HG03025 (cell line): ENCODE results near the gene C11orf24.

Experiments
- ATAC-seq: cut with Tn5 transposase; IDR thresholded peaks from one replicate; pipeline ENCODE4 v1.9.1; 2021; ENCODE audit warnings: mild to moderate bottlenecking, moderate library complexity; ENCODE audit not compliant: unreplicated experiment, low FRiP score

C11orf24 gene

GRCh38 chr11:68271781-68272608 is at the start of gene C11orf24:
TSS of gene C11orf24 (minus strand) at chr11:68271973. CDS start at chr11:68263767, 8,206 bp downstream.
- peak; percentile 61 for ATAC-seq

GRCh38 chr11:68317147-68317785 is 45.5 kb upstream of the C11orf24 start:
- ATAC-seq: no peak

DNA sequence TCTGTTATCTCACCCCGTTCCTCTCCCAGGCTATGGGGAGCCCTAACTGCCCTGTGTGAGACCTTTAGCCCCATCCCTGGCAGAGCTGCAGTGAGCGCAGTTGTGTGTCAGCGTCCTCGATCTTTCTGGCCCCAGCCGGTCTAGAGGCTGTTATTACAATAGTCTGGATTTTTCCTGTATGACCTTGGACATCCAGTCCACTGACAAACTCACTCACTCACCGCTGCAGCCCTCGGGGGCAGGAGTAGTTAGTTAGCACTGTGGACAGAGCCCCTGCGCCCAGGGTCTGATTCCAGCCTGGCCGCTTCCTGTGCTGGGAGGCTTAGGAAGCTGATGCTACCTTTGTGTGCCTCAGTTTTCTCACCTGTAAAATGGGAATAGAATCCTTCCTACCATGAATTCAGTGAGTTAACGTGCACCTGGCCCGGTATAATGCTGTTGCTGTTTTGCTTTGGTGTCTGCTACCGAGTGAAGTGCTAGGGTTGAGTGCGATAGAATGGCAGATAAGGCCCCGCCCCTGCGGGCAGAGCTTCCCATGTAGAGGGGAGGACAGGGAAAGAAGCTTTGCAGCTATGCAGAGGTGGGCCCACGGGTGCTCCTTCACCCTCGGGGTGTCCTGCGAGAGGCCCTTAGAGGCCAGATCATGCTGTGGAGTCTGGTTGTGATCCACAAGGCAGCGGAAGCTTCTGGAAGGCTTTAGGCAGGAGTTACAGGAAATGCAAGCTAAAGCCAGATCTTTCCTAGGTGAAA is 43.6 kb upstream of the C11orf24 start:
- ATAC-seq: no peak

- no peak for ATAC-seq
Observed at GRCh38 chr11:68314203-68315170, 42.7 kb upstream of the C11orf24 start.

DNA sequence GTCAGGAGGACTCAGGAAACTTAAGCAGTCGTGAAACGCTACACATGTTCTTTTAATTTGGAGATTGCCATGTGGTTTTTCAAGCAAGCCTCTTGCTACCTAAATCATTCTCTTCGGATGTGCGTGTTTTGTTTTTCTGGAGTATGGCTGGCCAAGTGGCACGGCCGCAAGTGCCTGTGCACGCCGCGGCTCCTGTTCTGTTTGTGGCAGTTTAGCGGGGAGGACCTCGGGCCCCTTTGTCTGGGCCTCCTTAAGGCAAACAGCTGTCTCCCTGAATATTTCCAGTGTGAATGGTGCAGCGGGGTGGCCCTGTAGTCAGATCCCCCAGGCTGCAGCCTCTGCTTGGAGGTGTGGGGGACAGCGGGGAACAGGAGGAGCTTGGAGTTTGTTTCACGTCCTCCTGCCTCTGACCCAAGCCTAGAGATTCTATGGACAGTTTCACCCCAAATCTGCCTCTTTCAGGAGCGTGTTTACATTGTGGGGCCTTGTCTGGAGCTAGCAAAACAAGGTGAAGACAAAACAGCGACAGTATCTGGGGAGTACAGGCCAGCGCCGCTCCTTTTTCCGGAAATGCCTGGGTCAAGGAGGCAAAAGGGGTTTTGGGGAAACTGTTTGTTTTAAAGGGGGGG is 41.9 kb upstream of the C11orf24 start:
- ATAC-seq: no peak

GRCh38 chr11:68312780-68313573 is 41.2 kb upstream of the C11orf24 start:
- ATAC-seq: no peak

DNA sequence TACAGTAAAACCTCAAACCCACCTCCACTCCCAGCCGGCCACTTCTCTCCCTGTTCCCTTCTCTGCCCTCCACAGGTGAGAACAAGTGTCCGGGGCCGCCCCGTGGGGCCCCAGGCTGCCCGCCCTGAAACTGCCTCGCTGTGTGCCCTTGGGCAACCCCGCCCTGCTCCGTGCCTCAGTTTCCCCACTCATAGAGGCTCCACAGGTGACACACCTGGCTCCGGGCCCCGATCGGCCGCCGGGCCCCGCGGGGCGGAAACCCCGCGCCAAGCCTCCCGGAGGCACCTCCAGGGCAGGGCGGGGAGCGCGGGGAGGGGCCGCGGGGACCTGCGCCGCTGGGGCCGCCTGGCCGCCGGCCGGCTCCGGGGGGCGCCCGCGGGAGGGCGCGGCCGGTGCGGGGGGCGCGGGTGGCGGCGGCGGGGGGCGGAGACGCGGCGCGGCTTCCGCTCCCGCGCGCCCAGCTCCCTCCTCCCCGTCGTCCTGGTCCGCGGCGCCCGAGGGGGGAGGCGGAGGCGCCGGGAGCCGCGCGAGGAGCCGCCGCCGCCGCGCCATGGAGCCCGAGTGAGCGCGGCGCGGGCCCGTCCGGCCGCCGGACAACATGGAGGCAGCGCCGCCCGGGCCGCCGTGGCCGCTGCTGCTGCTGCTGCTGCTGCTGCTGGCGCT is 40.5 kb upstream of the C11orf24 start, which contains the start of gene LRP5:
TSS of gene LRP5 (plus strand) at position 475 of the 663 bp plus-strand sequence. CDS start at position 599, 124 bp downstream.
- no peak for ATAC-seq

- no peak for ATAC-seq
Observed at GRCh38 chr11:68311160-68312116, 39.7 kb upstream of the C11orf24 start.

DNA sequence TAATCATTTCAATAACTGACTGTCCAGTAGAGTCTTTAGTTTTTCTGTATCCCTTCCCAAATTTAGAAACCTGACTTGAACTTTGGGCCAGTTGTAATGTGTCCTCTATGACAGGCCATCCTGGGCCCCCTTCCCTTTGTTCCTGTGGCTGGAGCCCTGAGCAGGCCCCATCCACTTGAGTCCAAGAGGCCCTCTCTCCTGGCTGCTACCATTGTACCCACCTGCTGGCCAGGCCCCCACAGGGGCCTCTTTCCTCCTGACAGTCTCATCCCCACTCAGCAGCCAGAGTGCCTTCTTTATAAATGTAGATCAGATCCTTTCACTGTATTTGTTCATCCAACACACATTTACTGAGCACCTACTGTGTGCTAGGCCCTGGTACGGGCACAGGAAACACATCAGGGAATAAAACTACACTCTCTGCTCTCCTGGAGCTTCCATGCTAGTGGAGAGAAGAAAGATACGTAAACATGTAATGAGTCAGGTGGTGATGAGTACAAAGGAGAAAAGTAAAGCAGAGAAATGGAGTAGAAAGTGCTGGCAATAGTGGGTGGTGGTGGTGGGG is 37.9 kb upstream of the C11orf24 start:
- no peak for ATAC-seq

- no peak for ATAC-seq
Observed at GRCh38 chr11:68308068-68308467, 36.3 kb upstream of the C11orf24 start.

DNA sequence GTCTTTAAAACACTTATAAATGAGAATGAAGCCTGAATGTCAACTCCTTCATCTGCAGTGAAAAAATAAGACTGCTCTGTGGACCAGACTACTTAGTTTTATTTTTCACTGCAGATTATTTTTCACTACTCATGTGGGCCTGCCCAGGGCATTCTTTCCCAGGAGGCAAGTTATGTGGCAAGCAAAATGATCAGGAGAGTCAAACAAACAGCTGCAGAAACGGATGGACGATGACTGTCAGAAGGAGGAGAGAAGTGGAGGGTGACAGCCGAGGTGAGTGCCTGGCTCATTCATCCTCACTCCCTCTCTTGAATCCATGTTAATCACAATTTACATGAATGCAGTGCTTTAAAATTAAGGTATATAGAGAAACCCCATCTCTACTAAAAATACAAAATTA is 34.9 kb upstream of the C11orf24 start:
- no peak for ATAC-seq

- no peak for ATAC-seq
Observed at GRCh38 chr11:68303982-68304780, 32.4 kb upstream of the C11orf24 start.

- ATAC-seq: no peak
Observed at GRCh38 chr11:68303083-68303482, 31.3 kb upstream of the C11orf24 start.

DNA sequence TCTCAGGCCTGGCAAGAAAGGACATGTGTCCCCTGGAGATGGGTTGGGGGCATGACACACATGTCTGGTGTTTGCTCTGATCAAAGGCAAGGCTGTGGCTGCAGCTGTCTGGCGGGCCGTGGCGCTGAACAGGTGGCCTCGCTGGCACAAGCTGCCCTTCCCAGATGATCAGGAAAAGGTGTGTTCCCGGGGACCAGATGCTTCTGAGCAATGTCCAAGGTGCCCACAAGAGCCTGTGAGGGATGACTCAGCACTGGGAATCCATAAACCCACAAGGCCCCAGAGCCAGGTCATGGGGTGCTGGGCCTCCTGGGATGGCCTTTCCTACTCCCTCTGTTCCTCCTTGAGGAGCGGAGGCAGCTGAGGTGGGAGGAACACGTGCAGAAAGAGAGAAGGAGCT is 30.9 kb upstream of the C11orf24 start:
- ATAC-seq: no peak

GRCh38 chr11:68302256-68302655 is 30.5 kb upstream of the C11orf24 start:
- ATAC-seq: no peak
